Gastrocnemius medialis (tissue), 4 donors: ENCODE results near the gene CFAP92. TPM values are rescaled to one million over a fixed set of nuclear protein-coding genes. Genes with fewer than 3 reads are reported as not detected.

ENCODE experiments used
- ATAC-seq, 2 donors: fragments of 150-250 bp; one replicate each; pipeline ENCODE4 v1.9.1; 2016
- DNase-seq, 2 donors: peaks; one replicate each; pipeline ENCODE4 v3.0.0-alpha.2; 2019
- H3K27ac ChIP-seq, 4 donors: fragments of 200-600 bp; sonication (generic); 1 replicate in 1 of 4; 2 replicates in 3 of 4; pipeline ENCODE4 v1.5.1; 2016 to 2018; ENCODE audit warnings: mild to moderate bottlenecking in 2 of 4, moderate library complexity in 1 of 4
- H3K27me3 ChIP-seq, 3 donors: fragments of 200-600 bp; sonication (generic) in 2 of 3; 1 replicate in 1 of 3; 2 replicates in 2 of 3; pipeline versions ENCODE4 v1.5.1 to v1.6.0; 2016 to 2019; ENCODE audit warnings: mild to moderate bottlenecking in 1 of 3, moderate library complexity in 1 of 3
- H3K36me3 ChIP-seq, 2 donors: fragments of 200-600 bp; sonication (generic) in 1 of 2; one replicate each; pipeline ENCODE4 v1.5.1; 2017 to 2018
- H3K4me1 ChIP-seq, 2 donors: fragments of 200-600 bp; sonication (generic) in 1 of 2; one replicate each; pipeline ENCODE4 v1.5.1; 2016 to 2017; ENCODE audit warnings: mild to moderate bottlenecking in 2 of 2
- H3K4me3 ChIP-seq, 4 donors: fragments of 200-600 bp; sonication (generic) in 3 of 4; 1 replicate in 1 of 4; 2 replicates in 3 of 4; pipeline ENCODE4 v1.5.1; 2016 to 2019; ENCODE audit warnings: mild to moderate bottlenecking in 2 of 4
- H3K9me3 ChIP-seq, 3 donors: fragments of 200-600 bp; sonication (generic) in 2 of 3; 1 replicate in 1 of 3; 2 replicates in 2 of 3; pipeline ENCODE4 v1.5.1; 2016 to 2019
- CTCF ChIP-seq, 5 experiments: fragments of 450-650 bp in 3 of 5; fragments of 200-600 bp in 2 of 5; sonication (generic) in 2 of 5; IDR thresholded peaks in 4 of 5; conservative IDR thresholded peaks in 1 of 5; 1 replicate in 4 of 5; 2 replicates in 1 of 5; pipeline ENCODE4 v1.5.1; 2016 to 2019; ENCODE audit warnings: antibody characterized with exemption in 5 of 5, mild to moderate bottlenecking in 3 of 5, moderate library complexity in 3 of 5
- POLR2A ChIP-seq, 2 donors: fragments of 450-650 bp; IDR thresholded peaks; one replicate each; pipeline ENCODE4 v1.6.1; 2017; ENCODE audit warnings: antibody characterized with exemption in 2 of 2, mild to moderate bottlenecking in 2 of 2, moderate library complexity in 2 of 2
- in situ Hi-C, 4 donors: fragments of 200-750 bp; cut with MboI; loops; one replicate each; pipeline versions ENCODE4 v1.15.0 to v1.8.0; 2017; ENCODE audit warnings: low sequenced_read_pairs in 4 of 4
- intact Hi-C: fragments of 100-400 bp; cut with DNase I; formaldehyde crosslinking; loops from one replicate; pipeline ENCODE4 v1.15.1; 2023; ENCODE audit warnings: low total_unique reads
- total RNA-seq, 4 donors: library from RNA; depleted of rRNA; stranded (reverse); fragments of >200 nt; gene quantifications; one replicate each; pipeline versions ENCODE4 v1.1.0 to v1.2.3, GENCODE V29; 2016

CFAP92 gene
- total RNA-seq, 4 donors from 2014 or later: 0.07 to 0.34 (median 0.20) TPM; not detected in 1

GRCh38 chr3:128903501-128903900, 90.4 kb downstream of the CFAP92 start:
- DNase-seq (no peak), ATAC-seq (no peak)
- intact Hi-C loops: no loop called here
- Histone ChIP-seq H3K36me3 (peaks cover 0 to 100% of the 10 kb centered on the region in 2 donors), H3K4me1 (no peaks in the 10 kb centered on the region), H3K27me3 (no peaks in the 10 kb centered on the region), H3K27ac (no peak overlapping the region), H3K4me3 (no peak overlapping the region), H3K9me3 (no peaks in the 10 kb centered on the region)
- no peak for TF ChIP-seq POLR2A (IDR thresholded peaks at IDR 0.05)
- TF ChIP-seq CTCF (IDR thresholded peaks at IDR 0.05 in 4 of 5, conservative IDR thresholded peaks at IDR 0.05 in 1 of 5): no peak
- in situ Hi-C loops: no loop called here

- in situ Hi-C loops (no loop called here), intact Hi-C loops (no loop called here)
- H3K4me3 ChIP-seq: no peak overlapping the region
- no peaks in the 10 kb centered on the region for H3K27me3 ChIP-seq
- H3K4me1 ChIP-seq: peaks cover 4 to 7% of the 10 kb centered on the region in 2 donors
- no peak overlapping the region for H3K27ac ChIP-seq
- H3K36me3 ChIP-seq: peaks cover 5 to 100% of the 10 kb centered on the region in 2 donors
- no peaks in the 10 kb centered on the region for H3K9me3 ChIP-seq
- DNase-seq (no peak), ATAC-seq (no peak)
- TF ChIP-seq CTCF (IDR thresholded peaks at IDR 0.05 in 4 of 5, conservative IDR thresholded peaks at IDR 0.05 in 1 of 5) (no peak), POLR2A (IDR thresholded peaks at IDR 0.05) (no peak)
Observed at GRCh38 chr3:128902426-128902825, 91.5 kb downstream of the CFAP92 start.

GRCh38 chr3:128895843-128896697, 97.8 kb downstream of the CFAP92 start:
- ATAC-seq (no peak), DNase-seq (no peak)
- TF ChIP-seq POLR2A (IDR thresholded peaks at IDR 0.05) (no peak), CTCF (IDR thresholded peaks at IDR 0.05 in 4 of 5, conservative IDR thresholded peaks at IDR 0.05 in 1 of 5) (no peak)
- peaks cover 6 to 74% of the 10 kb centered on the region in 2 donors for H3K36me3 ChIP-seq
- in situ Hi-C loops: no loop called here
- no peaks in the 10 kb centered on the region for H3K27me3 ChIP-seq
- H3K9me3 ChIP-seq: no peaks in the 10 kb centered on the region
- intact Hi-C loops: no loop called here
- H3K27ac ChIP-seq: peak overlapping the region in 2 of 4 donors; percentile 10 to 48
- peaks cover 5 to 13% of the 10 kb centered on the region in 2 donors for H3K4me1 ChIP-seq
- H3K4me3 ChIP-seq: no peak overlapping the region

GRCh38 chr3:128889139-128889894, 104.6 kb downstream of the CFAP92 start:
- intact Hi-C loops: no loop called here
- Histone ChIP-seq H3K9me3 (no peaks in the 10 kb centered on the region), H3K36me3 (peaks cover 0 to 36% of the 10 kb centered on the region in 2 donors), H3K4me3 (no peak overlapping the region), H3K27ac (no peak overlapping the region), H3K27me3 (no peaks in the 10 kb centered on the region), H3K4me1 (no peaks in the 10 kb centered on the region)
- DNase-seq (no peak), ATAC-seq (no peak)
- in situ Hi-C loops: no loop called here
- TF ChIP-seq CTCF (IDR thresholded peaks at IDR 0.05 in 4 of 5, conservative IDR thresholded peaks at IDR 0.05 in 1 of 5) (no peak), POLR2A (IDR thresholded peaks at IDR 0.05) (no peak)
